K562 (cell line): ENCODE results near the gene BTBD2. TPM values are rescaled to one million over a fixed set of nuclear protein-coding genes. Genes with fewer than 3 reads are reported as not detected.

ENCODE experiments used
- AFF1 ChIP-seq, 2 experiments: fragments of 450-650 bp; IDR thresholded peaks; 2 replicates each; pipeline ENCODE4 v1.6.1; 2018; ENCODE audit warnings: mild to moderate bottlenecking in 2 of 2, low read depth in 1 of 2; ENCODE audit not compliant: partially characterized antibody in 2 of 2
- ARHGAP35 ChIP-seq: fragments of 450-650 bp; IDR thresholded peaks from 2 replicates; pipeline ENCODE4 v1.6.1; 2018; ENCODE audit not compliant: partially characterized antibody
- BHLHE40 ChIP-seq: IDR thresholded peaks from 2 replicates; pipeline ENCODE4 v1.6.1; 2011; ENCODE audit warnings: low read length, improper control_type of control experiment
- CCAR2 ChIP-seq: fragments of 200-400 bp; formaldehyde crosslinking; IDR thresholded peaks from 2 replicates; pipeline ENCODE4 v1.6.1; 2017; ENCODE audit warnings: mild to moderate bottlenecking, low read depth, low read length
- E4F1 ChIP-seq: fragments of 250-450 bp; sonication (Bioruptor Pico); IDR thresholded peaks from 2 replicates; pipeline ENCODE4 v1.5.0; 2021; ENCODE audit warnings: mild to moderate bottlenecking, borderline replicate concordance
- GABPB2 ChIP-seq: fragments of 250-450 bp; sonication (Bioruptor Pico); conservative IDR thresholded peaks from 2 replicates; pipeline ENCODE4 v1.5.1; 2021; ENCODE audit warnings: mild to moderate bottlenecking
- HSF4 ChIP-seq: fragments of 250-450 bp; sonication (Bioruptor Pico); IDR thresholded peaks from 2 replicates; pipeline ENCODE4 v2.1.2; 2022; ENCODE audit warnings: mild to moderate bottlenecking, moderate library complexity, borderline replicate concordance
- MAFG ChIP-seq: fragments of 450-650 bp; conservative IDR thresholded peaks from 2 replicates; pipeline ENCODE4 v1.6.1; 2016; ENCODE audit warnings: missing genetic modification characterization, missing compliant biosample characterization
- MEF2D ChIP-seq: conservative IDR thresholded peaks from 2 replicates; pipeline ENCODE4 v1.6.1; 2016; ENCODE audit warnings: low read depth, missing genetic modification characterization, missing compliant biosample characterization
- NFIC ChIP-seq: fragments of 450-650 bp; IDR thresholded peaks from 2 replicates; pipeline ENCODE4 v1.6.1; 2017; ENCODE audit warnings: mild to moderate bottlenecking, inconsistent platforms
- PCBP1 ChIP-seq: fragments of 200-400 bp; formaldehyde crosslinking; IDR thresholded peaks from 2 replicates; pipeline ENCODE4 v1.6.1; 2018; ENCODE audit warnings: mild to moderate bottlenecking, low read depth, low read length; ENCODE audit not compliant: poor library complexity, severe bottlenecking
- POLR2AphosphoS5 ChIP-seq: IDR thresholded peaks from 2 replicates; pipeline ENCODE4 v1.6.1; 2011; ENCODE audit warnings: mild to moderate bottlenecking, low read depth, low read length, moderate library complexity; ENCODE audit not compliant: control insufficient read depth, insufficient read depth
- RAD21 ChIP-seq, 2 experiments: fragments of 250-450 bp in 1 of 2; fragments of 450-650 bp in 1 of 2; sonication (Bioruptor Pico) in 1 of 2; formaldehyde crosslinking in 1 of 2; IDR thresholded peaks in 1 of 2; conservative IDR thresholded peaks in 1 of 2; 2 replicates each; pipeline versions ENCODE4 v1.4.0 to v1.8.0; 2020 to 2022; ENCODE audit warnings: mild to moderate bottlenecking in 2 of 2, moderate library complexity in 1 of 2
- RBM25 ChIP-seq: fragments of 200-400 bp; formaldehyde crosslinking; IDR thresholded peaks from 2 replicates; pipeline ENCODE4 v1.6.1; 2018; ENCODE audit warnings: low read length, low read depth, moderate library complexity; ENCODE audit not compliant: severe bottlenecking
- SRSF7 ChIP-seq: fragments of 200-400 bp; formaldehyde crosslinking; optimal IDR thresholded peaks from 2 replicates; pipeline ENCODE3; 2017; ENCODE audit warnings: mild to moderate bottlenecking, low read depth, low read length
- TFE3 ChIP-seq: fragments of 450-650 bp; formaldehyde crosslinking; IDR thresholded peaks from 2 replicates; pipeline ENCODE4 v1.4.0; 2020; ENCODE audit warnings: mild to moderate bottlenecking, mixed read lengths
- ZNF445 ChIP-seq: fragments of 250-450 bp; sonication (Bioruptor Pico); IDR thresholded peaks from 2 replicates; pipeline ENCODE4 v1.4.0; 2020; ENCODE audit warnings: low read depth, mild to moderate bottlenecking, moderate library complexity
- polyA plus RNA-seq, 8 experiments: library from polyadenylated mRNA; depleted of rRNA in 4 of 8; stranded (reverse) in 5 of 8; unstranded in 3 of 8; fragments of >200 nt; fragmentation: Nextera tagmentation in 2 of 8; fragmentation: Illumina TruSeq in 1 of 8; extraction: Ambion mirVana in 2 of 8; extraction: Trizol in 1 of 8; gene quantifications; 2 replicates each; pipeline versions ENCODE4 v1.2.1 to v1.2.3, GENCODE V29; 2011 to 2014; ENCODE audit warnings: inconsistent platforms in 1 of 8, missing spikeins in 1 of 8
- total RNA-seq, 7 experiments: library from RNA; depleted of rRNA in 6 of 7; stranded (reverse); fragments of >200 nt in 6 of 7; fragmentation: Illumina TruSeq in 2 of 7; extraction: Trizol in 2 of 7; gene quantifications; 2 replicates each; pipeline versions ENCODE4 v1.2.1 to v1.2.3, GENCODE V29; 2011 to 2021; ENCODE audit warnings: low replicate concordance in 1 of 7

The BTBD2 gene
- total and polyA plus RNA-seq, 9 of the 15 experiments (the other 6 are each of a cell fraction or from before 2014, with no cell fraction given) = 0.10 to 15.6 (median 6.9) TPM

GRCh38 chr19:1942078-1942933 lies 73.2 kb downstream of the BTBD2 start (continued):
- TF ChIP-seq ARHGAP35 = no peak
- TF ChIP-seq PCBP1 = peak; percentile 4
- no peak for TF ChIP-seq CCAR2
- TF ChIP-seq BHLHE40 = no peak
- TF ChIP-seq E4F1 = no peak
- TF ChIP-seq POLR2AphosphoS5 = no peak
- no peak for TF ChIP-seq HSF4 (CRISPR knock-in tag)
- TF ChIP-seq MAFG (tag) = no peak
- TF ChIP-seq ZNF445 = no peak
- TF ChIP-seq RBM25 = no peak
- TF ChIP-seq RAD21 (CRISPR knock-in tag; conservative IDR thresholded peaks at IDR 0.05 in 1 of 2, IDR thresholded peaks at IDR 0.05 in 1 of 2) = no peak
- no peak for TF ChIP-seq AFF1 (IDR thresholded peaks at IDR 0.05; ENCODE audit: low read depth in 1 of 2, partially characterized antibody in 2 of 2)
- TF ChIP-seq GABPB2 = no peak
- TF ChIP-seq NFIC = no peak
- no peak for TF ChIP-seq TFE3 (CRISPR knock-in tag)
- TF ChIP-seq MEF2D (tag) = no peak
- TF ChIP-seq SRSF7 = no peak
